ENCODE results near the gene CAST.

CAST gene

DNA sequence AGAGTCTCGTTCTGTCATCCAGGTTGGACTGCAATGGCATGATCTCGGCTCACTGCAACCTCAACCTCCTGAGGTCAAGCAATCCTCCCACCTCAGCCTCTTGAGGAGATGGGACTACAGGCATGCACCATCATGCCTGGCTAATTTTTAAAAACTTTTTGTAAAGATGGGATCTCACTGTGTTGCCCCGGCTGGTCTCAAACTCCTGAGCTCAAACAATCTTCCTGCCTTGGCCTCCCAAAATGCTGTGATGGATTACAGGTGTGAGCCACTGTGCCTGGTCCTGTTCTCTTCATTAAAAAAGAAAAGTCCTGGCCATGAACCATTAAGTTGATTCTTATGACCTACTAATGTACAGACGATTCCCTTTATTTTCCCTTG, 90.8 kb downstream of the CAST start:
- no peaks in the 10 kb centered on the region for H3K4me1 ChIP-seq (ENCODE audit: insufficient read depth, insufficient read length)
- no peak for TF ChIP-seq ZNF274 (IDR thresholded peaks at IDR 0.05; ENCODE audit: low read depth, low read length)
- TF ChIP-seq YY1 (IDR thresholded peaks at IDR 0.05; ENCODE audit: insufficient read depth, insufficient read length): no peak
- no peak for TF ChIP-seq SUZ12 (IDR thresholded peaks at IDR 0.05; ENCODE audit: extremely low read depth, insufficient read depth, insufficient read length)
- H3K27me3 ChIP-seq (ENCODE audit: insufficient read depth, insufficient read length): no peaks in the 10 kb centered on the region
- peaks cover 40% of the 10 kb centered on the region for H3K36me3 ChIP-seq (ENCODE audit: insufficient read depth, insufficient read length, low read length)
- no peak overlapping the region for H3K9ac ChIP-seq (ENCODE audit: insufficient read length, low read depth)
- DNase-seq (ENCODE audit: low read depth, low spot score): no peak
- no peaks in the 10 kb centered on the region for H3K9me3 ChIP-seq (ENCODE audit: insufficient read depth, low read length)
- H3K4me3 ChIP-seq (ENCODE audit: insufficient read length, low read depth): no peak overlapping the region

- DNase-seq (ENCODE audit: low read depth, low spot score): no peak
- Histone ChIP-seq H3K36me3 (ENCODE audit: insufficient read depth, insufficient read length, low read length) (peaks cover 40% of the 10 kb centered on the region), H3K9ac (ENCODE audit: insufficient read length, low read depth) (no peak overlapping the region), H3K4me1 (ENCODE audit: insufficient read depth, insufficient read length) (no peaks in the 10 kb centered on the region), H3K27me3 (ENCODE audit: insufficient read depth, insufficient read length) (no peaks in the 10 kb centered on the region), H3K9me3 (ENCODE audit: insufficient read depth, low read length) (no peaks in the 10 kb centered on the region), H3K4me3 (ENCODE audit: insufficient read length, low read depth) (no peak overlapping the region)
- no peak for TF ChIP-seq YY1 (IDR thresholded peaks at IDR 0.05; ENCODE audit: insufficient read depth, insufficient read length)
- TF ChIP-seq SUZ12 (IDR thresholded peaks at IDR 0.05; ENCODE audit: extremely low read depth, insufficient read depth, insufficient read length): no peak
- TF ChIP-seq ZNF274 (IDR thresholded peaks at IDR 0.05; ENCODE audit: low read depth, low read length): no peak
Measured at GRCh38 chr5:96753848-96754247, 91.7 kb downstream of the CAST start.

DNA sequence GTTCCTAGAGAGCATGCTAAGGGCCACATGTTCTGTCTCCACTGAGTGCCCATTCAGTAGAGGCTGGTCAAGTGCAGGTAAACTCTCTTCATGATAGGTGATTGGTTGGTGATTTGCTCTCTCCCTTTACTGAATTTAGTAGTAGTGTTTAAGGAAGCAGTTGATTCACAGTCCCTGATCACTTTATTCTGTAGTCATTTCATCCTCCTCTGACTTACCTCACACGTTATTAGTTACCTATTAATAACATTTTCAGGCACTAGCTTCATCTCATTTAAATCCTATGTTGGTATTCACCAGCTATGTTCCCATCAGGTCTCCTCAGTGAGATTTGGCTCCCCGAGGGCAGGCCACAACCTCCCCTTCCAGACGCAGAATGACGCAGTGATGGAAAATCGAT, 93.7 kb downstream of the CAST start:
- Histone ChIP-seq H3K36me3 (ENCODE audit: insufficient read depth, insufficient read length, low read length) (peaks cover 44% of the 10 kb centered on the region), H3K9me3 (ENCODE audit: insufficient read depth, low read length) (no peaks in the 10 kb centered on the region), H3K27me3 (ENCODE audit: insufficient read depth, insufficient read length) (no peaks in the 10 kb centered on the region), H3K9ac (ENCODE audit: insufficient read length, low read depth) (no peak overlapping the region), H3K4me3 (ENCODE audit: insufficient read length, low read depth) (no peak overlapping the region), H3K4me1 (ENCODE audit: insufficient read depth, insufficient read length) (no peaks in the 10 kb centered on the region)
- no peak for TF ChIP-seq SUZ12 (IDR thresholded peaks at IDR 0.05; ENCODE audit: extremely low read depth, insufficient read depth, insufficient read length)
- TF ChIP-seq ZNF274 (IDR thresholded peaks at IDR 0.05; ENCODE audit: low read depth, low read length): no peak
- no peak for TF ChIP-seq YY1 (IDR thresholded peaks at IDR 0.05; ENCODE audit: insufficient read depth, insufficient read length)
- no peak for DNase-seq (ENCODE audit: low read depth, low spot score)

- H3K27me3 ChIP-seq (ENCODE audit: insufficient read depth, insufficient read length): no peaks in the 10 kb centered on the region
- peaks cover 37% of the 10 kb centered on the region for H3K36me3 ChIP-seq (ENCODE audit: insufficient read depth, insufficient read length, low read length)
- no peak for DNase-seq (ENCODE audit: low read depth, low spot score)
- no peak overlapping the region for H3K9ac ChIP-seq (ENCODE audit: insufficient read length, low read depth)
- no peaks in the 10 kb centered on the region for H3K4me1 ChIP-seq (ENCODE audit: insufficient read depth, insufficient read length)
- TF ChIP-seq ZNF274 (IDR thresholded peaks at IDR 0.05; ENCODE audit: low read depth, low read length): no peak
- no peak for TF ChIP-seq YY1 (IDR thresholded peaks at IDR 0.05; ENCODE audit: insufficient read depth, insufficient read length)
- H3K9me3 ChIP-seq (ENCODE audit: insufficient read depth, low read length): no peaks in the 10 kb centered on the region
- H3K4me3 ChIP-seq (ENCODE audit: insufficient read length, low read depth): no peak overlapping the region
Measured at GRCh38 chr5:96756985-96757384, 94.8 kb downstream of the CAST start.

- H3K4me3 ChIP-seq (ENCODE audit: insufficient read length, low read depth): no peak overlapping the region
- H3K9ac ChIP-seq (ENCODE audit: insufficient read length, low read depth): no peak overlapping the region
- H3K27me3 ChIP-seq (ENCODE audit: insufficient read depth, insufficient read length): no peaks in the 10 kb centered on the region
- TF ChIP-seq SUZ12 (IDR thresholded peaks at IDR 0.05; ENCODE audit: extremely low read depth, insufficient read depth, insufficient read length): no peak
- no peak for TF ChIP-seq YY1 (IDR thresholded peaks at IDR 0.05; ENCODE audit: insufficient read depth, insufficient read length)
- TF ChIP-seq ZNF274 (IDR thresholded peaks at IDR 0.05; ENCODE audit: low read depth, low read length): no peak
- no peaks in the 10 kb centered on the region for H3K4me1 ChIP-seq (ENCODE audit: insufficient read depth, insufficient read length)
- H3K9me3 ChIP-seq (ENCODE audit: insufficient read depth, low read length): no peaks in the 10 kb centered on the region
- no peak for DNase-seq (ENCODE audit: low read depth, low spot score)
- H3K36me3 ChIP-seq (ENCODE audit: insufficient read depth, insufficient read length, low read length): peaks cover 35% of the 10 kb centered on the region
Measured at GRCh38 chr5:96758621-96759020, 96.4 kb downstream of the CAST start.

- Histone ChIP-seq H3K36me3 (ENCODE audit: insufficient read depth, insufficient read length, low read length) (peaks cover 34% of the 10 kb centered on the region), H3K4me3 (ENCODE audit: insufficient read length, low read depth) (no peak overlapping the region), H3K9me3 (ENCODE audit: insufficient read depth, low read length) (no peaks in the 10 kb centered on the region), H3K27me3 (ENCODE audit: insufficient read depth, insufficient read length) (no peaks in the 10 kb centered on the region), H3K9ac (ENCODE audit: insufficient read length, low read depth) (no peak overlapping the region), H3K4me1 (ENCODE audit: insufficient read depth, insufficient read length) (no peaks in the 10 kb centered on the region)
- TF ChIP-seq YY1 (IDR thresholded peaks at IDR 0.05; ENCODE audit: insufficient read depth, insufficient read length): no peak
- no peak for DNase-seq (ENCODE audit: low read depth, low spot score)
Measured at GRCh38 chr5:96761618-96762017, 99.4 kb downstream of the CAST start.

DNA sequence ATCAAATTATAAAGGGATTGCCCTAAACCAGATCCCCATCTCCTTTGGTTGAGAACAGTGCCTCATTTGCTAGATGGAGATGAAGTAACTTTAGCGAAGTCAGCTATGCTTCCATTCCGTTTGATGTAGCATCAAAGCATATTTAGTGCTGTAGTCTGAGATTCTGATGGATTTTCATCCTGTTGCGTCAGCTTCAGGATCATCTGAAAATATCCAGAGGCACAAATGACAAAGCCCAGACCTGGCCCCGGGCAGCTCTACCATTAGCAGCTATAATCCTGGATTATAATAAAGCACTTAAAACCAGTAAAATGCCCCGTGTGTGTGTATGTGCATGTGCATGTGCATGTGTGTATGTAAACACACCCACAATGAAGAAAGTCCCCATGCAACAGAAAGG, 100.8 kb downstream of the CAST start:
- H3K27me3 ChIP-seq (ENCODE audit: insufficient read depth, insufficient read length): no peaks in the 10 kb centered on the region
- no peaks in the 10 kb centered on the region for H3K4me1 ChIP-seq (ENCODE audit: insufficient read depth, insufficient read length)
- DNase-seq (ENCODE audit: low read depth, low spot score): no peak
- peaks cover 35% of the 10 kb centered on the region for H3K36me3 ChIP-seq (ENCODE audit: insufficient read depth, insufficient read length, low read length)
- no peaks in the 10 kb centered on the region for H3K9me3 ChIP-seq (ENCODE audit: insufficient read depth, low read length)
- H3K9ac ChIP-seq (ENCODE audit: insufficient read length, low read depth): no peak overlapping the region
- no peak overlapping the region for H3K4me3 ChIP-seq (ENCODE audit: insufficient read length, low read depth)
- TF ChIP-seq SUZ12 (IDR thresholded peaks at IDR 0.05; ENCODE audit: extremely low read depth, insufficient read depth, insufficient read length): no peak
- TF ChIP-seq ZNF274 (IDR thresholded peaks at IDR 0.05; ENCODE audit: low read depth, low read length): no peak
- TF ChIP-seq YY1 (IDR thresholded peaks at IDR 0.05; ENCODE audit: insufficient read depth, insufficient read length): no peak

GRCh38 chr5:96765043-96765442, 102.9 kb downstream of the CAST start:
- no peak for DNase-seq (ENCODE audit: low read depth, low spot score)
- Histone ChIP-seq H3K4me1 (ENCODE audit: insufficient read depth, insufficient read length) (no peaks in the 10 kb centered on the region), H3K9me3 (ENCODE audit: insufficient read depth, low read length) (no peaks in the 10 kb centered on the region), H3K9ac (ENCODE audit: insufficient read length, low read depth) (no peak overlapping the region), H3K36me3 (ENCODE audit: insufficient read depth, insufficient read length, low read length) (peaks cover 40% of the 10 kb centered on the region), H3K27me3 (ENCODE audit: insufficient read depth, insufficient read length) (no peaks in the 10 kb centered on the region), H3K4me3 (ENCODE audit: insufficient read length, low read depth) (no peak overlapping the region)
- TF ChIP-seq ZNF274 (IDR thresholded peaks at IDR 0.05; ENCODE audit: low read depth, low read length): no peak
- TF ChIP-seq SUZ12 (IDR thresholded peaks at IDR 0.05; ENCODE audit: extremely low read depth, insufficient read depth, insufficient read length): no peak
- TF ChIP-seq YY1 (IDR thresholded peaks at IDR 0.05; ENCODE audit: insufficient read depth, insufficient read length): no peak

Measured in NT2/D1 (cell line).